GM21723 (cell line): ENCODE results near the gene CST3.

Experiments used
- ATAC-seq: cut with Tn5 transposase; IDR thresholded peaks from one replicate; pipeline ENCODE4 v1.9.1; 2021; ENCODE audit warnings: mild to moderate bottlenecking, moderate library complexity; ENCODE audit not compliant: unreplicated experiment

CST3 gene

DNA sequence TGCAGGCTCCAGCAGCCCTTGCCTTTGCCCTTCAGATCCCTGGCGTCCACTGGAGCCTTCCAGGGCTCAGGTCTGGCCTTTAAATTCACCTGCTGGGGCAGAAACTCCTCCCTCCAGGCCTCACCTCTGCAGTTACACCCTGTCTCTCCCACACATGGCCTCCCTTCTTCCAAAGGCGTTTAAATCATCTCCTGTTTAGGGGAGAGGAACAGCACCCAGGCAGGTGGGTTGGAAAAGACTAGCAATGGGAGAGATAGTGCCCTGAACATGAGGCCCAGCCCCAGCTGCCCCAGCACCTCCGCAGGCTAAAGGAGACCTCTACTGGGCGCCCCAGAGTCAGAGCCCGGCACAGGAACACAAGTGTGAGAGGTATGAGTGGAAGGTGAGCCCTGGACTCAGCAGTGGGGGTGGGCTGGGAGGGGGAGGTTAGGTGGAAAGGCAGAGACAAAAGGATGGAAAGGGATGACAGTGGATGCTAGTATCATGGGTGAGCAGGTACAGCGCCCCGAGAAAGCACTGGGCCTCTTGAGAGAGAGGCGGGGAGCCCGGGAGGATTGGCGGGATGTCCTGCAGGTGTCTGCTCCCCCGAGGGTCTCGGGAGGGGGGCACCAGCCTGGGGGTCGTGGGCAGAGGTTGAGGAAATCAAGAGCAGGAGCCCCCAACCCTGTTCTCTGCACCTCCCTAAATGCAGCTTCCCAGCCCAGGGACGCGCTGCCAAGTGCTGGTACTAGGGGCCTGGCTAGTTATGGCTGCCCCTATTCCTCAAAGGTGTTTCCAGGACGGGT lies 31.7 kb downstream of the CST3 start, which contains the start of gene CST9:
Gene CST9, minus strand, starts transcription at position 51 of the 785 bp plus-strand sequence. CDS start 53 bp downstream, outside the sequence.
- no peak for ATAC-seq

DNA sequence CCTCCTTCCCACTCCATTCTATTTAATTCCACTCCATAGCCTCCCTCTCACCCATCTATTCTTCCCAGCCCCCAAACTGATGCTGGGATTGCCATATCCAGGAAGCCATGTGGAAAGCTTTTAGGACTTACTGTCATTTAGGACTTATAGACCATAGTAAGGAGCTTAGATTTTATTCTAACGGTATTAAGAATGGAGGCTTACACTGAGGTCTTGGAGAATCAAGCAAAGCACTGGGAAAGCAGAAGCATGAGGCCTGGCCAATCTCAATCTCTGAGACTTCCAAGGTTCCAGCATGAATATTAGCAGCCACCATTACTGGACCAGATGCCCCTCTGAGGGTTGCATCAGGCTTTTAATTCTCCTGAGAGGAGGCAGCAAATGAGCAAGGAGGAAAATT lies 33.4 kb downstream of the CST3 start:
- ATAC-seq: no peak

DNA sequence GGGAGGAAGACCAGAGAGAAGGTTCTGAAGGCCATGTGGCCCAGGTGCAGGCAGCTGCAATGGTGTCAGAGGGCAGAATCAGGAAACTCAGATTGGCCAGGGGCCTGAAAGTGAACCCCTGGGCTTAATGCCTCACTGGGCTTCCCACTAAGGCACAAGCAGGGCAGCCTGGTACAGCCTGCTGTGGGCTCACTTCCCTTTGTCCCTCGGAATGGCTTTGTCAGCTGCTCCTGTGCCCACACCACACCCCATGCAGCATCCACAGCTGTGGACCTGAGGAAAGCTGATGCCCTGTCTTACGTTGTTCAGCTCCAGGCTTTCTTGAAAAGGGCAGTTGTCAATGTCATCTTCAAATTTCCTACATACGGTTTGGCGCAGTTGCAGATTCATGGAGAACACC lies 34.4 kb downstream of the CST3 start:
- no peak for ATAC-seq

DNA sequence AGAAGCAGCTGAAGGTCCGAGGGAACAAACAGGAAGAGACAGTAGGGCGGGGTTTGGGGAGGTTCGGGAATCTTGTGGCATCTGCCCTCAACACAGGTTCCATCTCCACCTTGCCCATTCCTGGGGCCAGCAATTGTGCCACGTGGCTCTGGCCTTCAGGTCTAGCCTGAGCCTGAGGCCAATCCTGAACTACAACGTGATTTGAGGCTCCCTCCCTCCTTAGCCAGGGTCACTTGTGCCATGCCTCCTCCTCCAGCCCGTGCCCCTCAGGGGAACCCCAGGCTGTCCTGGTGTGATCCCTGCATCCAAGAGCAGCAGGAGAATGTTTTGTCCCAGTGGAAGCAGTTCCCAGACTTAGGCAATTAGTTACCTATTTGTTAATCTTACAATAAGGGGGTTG lies 35.1 kb downstream of the CST3 start:
- ATAC-seq: no peak

DNA sequence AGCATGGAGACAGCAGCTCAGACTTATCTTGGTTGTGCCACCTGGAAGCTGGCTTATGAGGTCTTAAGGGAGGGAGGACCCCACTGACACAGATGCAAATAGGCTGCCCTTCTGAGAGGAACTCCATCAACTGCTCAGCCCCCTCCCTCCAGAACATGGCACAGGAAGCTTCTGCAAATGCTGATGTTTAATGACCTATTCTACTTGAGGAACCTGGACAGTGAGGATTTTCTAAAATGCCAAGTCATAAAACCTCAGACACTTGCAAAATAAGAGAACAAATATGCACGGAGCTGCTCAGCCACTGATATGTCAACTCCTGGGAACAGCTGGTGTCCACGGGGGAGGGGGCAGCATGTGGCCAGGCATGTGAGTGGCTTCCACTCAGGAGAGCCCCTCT lies 35.5 kb downstream of the CST3 start:
- ATAC-seq: no peak

DNA sequence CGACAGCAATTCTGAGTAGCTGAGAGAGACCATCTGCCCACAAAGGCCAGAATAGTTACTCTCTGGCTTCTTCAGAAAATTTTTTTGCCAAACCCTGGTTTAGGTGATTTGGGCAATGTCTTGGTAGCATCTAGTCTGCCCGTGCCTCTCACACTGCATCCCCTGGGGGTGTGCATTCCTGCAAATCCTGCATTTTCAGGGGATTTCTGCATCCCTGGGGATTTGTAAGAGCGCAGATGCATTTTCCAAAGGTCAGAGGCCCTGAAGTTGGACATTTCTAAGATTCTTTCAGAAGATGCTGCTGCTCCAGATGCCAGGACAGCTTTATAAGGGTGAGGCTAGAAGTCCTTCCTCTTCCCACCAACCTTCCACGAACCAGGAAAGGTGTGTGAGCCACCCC lies 36.0 kb downstream of the CST3 start:
- ATAC-seq: no peak

DNA sequence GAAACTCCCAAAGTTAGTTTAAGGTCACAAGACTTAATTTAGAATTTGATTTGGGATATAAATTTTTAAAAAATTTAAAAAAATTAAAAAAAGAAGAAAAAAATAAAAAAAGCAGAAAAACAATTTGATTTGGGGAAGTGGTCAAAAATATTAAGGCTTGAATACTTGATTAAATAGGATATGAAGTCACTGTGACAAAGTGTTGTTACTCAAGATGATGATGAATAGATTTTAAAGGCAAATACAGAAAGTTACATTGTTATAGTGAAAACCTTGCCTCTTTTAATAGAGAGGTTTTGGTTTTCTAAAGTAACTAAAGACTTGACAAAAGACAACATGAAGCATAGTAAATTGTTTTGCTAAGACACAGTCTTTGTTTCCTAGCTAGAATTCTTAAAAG lies 39.3 kb downstream of the CST3 start:
- ATAC-seq: no peak

DNA sequence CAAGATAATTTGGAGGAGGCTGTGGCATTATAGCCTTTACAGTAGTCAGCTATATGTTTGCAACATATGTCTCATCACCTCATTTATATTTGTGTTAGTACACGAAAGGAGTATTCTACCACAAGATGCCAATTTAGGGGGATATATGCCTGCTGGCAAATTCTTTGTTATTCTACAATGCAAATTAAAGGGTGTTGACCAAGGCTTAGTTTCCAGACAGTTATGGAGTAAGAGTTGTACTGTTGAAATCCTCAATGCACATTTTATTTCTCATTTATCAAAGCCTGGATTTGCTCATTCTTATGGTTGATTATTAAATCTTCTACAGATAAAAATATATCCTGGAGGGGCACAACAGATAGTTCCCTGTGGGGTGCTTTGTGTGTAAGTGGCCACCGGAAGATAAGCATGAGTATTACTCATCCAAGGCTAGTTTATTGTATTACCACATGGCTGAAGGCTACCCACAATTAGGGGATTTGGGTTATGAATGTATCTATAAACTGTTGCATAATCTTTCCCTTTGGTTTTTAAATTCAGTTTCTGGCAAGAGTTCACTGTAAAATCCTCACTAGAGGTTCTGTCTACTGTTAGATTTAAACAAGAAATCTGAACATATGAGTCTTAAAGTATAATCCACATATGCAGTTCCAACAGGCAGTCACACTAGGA lies 41.0 kb downstream of the CST3 start:
- ATAC-seq: no peak

DNA sequence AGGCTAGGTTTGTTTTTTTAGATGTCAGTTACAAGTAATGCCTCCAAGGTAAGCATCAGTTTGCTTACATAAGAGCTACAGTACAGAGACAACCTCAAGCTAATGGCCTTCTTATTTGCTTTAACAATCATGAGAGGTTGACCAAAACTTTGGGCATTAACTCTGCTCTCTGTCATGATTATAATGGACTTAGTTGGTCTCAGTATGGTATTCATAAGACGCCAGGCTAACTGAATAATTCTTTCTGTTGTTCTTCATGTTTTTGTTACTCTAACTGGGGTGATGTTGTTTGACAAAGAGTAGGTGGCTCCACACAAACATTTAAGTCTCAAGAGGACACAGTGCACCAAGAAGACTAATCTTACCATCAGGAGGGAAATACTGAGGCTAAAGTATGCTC lies 41.8 kb downstream of the CST3 start:
- ATAC-seq: no peak

DNA sequence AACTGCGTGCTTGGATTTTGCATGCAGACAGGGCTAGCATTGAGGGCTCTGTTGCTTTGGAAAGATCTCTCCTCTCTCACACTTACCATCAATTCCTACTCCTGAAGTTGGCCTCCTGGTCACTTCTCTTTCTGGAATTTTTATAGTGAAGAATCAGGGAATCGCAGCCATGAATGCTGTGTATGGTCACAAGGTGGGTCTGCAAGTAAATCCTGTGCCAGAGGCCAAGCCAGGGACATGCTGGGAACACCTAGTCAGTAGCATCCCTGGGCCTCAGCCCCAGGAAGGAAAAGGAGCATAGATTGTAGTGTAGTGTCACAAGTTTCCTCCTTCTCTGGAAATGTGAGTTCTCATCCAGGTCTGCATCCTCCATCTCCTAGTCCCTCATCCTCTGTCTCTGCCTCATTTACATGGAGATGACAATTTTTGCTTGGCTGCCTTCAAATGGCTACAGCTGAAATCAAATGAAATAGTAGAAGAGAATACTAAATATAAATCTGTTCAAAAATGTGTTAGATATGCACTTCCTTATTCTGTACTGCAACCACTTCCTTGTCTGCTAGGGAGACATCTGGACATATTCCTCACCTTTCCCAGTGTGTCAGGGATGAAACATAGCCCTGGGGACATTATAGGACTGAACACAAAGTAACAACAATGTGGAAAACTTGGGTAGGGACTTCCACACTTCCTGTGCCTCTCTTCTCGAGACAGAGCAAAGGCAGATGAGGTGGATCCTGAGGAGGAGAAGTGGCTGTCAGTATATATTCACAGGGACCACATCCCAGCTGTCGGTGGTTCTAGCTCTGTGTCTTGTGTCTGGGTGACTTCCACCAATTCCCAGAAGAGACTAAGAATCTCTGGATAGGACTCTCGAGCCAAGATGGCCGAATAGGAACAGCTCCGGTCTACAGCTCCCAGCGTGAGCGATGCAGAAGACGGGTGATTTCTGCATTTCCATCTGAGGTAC lies 49.0 kb downstream of the CST3 start:
- no peak for ATAC-seq

DNA sequence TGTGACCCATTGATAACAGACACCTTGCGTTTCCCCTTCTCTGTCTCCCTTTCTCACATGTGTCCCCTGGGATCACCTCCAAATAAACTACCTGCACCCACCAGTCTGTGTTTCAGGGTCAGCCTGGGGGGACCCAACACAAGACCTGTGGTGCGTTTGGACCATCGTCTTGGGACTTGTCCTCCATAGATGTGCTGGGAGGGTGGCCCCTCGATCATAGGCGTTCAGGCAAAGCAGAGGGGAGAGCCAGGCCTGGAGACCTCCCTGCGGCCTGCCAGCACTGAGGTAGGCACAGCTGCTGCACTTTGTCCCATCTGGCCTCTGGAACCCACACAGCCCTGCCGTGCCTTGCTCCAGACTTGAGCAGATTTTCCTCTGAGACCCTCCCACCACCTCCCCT lies 50.1 kb downstream of the CST3 start:
- ATAC-seq: no peak

DNA sequence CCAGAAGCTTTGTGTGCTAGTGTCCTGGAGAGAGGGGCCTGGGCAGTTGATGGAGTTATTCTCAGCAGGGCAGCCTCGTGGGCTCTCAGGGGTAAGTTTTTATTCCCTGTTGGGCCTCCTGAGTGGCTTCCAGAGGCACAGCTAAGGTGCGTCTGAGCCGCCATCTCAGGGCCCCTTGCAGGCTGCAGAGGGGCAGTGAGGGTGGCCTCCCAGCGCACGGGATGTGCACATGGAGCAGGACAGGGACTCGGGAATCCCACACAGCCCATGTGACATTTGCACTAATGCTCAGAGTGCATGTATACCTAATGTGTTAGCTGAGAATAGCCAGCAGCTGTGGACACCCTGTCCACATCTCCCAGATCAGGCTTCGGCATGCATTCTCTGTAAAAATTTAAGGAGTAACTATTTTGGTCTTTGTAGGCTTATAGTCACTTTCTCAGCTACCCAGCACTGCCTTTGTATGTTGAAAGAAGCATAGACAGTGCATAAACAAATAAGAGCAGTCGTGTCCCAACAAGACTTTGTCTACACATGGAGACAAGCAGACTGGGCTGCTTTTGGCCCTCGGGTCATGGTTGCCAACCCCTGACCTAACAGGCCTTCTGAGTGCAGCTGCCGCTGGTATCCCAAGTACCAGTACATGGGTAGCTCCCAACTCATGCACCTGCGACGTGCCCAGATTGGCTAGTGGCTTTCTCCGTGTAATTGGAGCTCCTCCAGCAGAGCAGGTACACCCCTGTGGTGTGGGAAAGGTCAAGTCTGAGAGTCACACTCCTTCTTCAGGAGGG lies 50.8 kb downstream of the CST3 start:
- no peak for ATAC-seq

DNA sequence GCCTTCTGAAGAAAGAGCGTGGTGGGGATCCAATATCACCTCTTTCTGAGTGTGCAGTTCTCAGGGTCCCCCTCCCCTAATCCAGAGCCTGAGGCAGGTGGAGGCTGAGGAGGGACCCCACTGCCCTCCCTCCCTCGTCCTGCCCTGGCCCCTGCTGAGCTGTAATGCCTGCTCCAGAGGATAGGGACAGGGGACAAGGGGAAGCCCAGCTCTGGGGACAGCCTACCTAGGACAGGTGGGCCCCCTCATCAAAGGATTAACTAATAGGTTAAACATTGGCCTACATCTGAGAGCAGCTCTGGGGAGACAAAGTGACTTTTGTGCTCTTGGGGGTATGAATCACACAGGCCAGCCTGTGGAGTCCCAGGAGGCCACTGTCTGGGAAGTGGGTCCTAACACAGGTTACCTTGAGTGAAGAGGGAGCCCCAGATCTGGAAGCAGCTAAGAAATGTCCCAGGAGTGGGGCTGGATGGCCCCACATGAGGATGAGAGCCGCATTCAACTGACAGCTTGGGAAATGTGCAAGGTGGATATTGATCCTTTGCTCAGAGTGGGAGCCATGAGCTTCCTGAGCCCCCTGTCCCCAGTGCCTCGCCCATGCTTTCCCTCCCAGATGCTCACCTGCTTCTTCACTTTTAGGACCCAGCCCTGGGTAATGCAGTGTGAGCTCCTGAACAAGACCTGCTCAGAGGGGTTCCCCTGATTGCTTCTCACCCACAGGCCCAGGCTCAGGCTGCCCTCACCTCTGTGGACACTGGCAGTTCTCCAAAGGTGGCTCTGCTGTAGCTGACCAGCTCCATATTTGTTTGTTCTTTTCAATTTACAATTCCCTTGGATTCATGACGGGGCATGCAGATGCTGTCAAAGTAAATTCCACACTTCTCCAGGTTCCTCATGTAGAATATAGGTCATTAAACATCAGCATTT lies 51.7 kb downstream of the CST3 start:
- ATAC-seq: no peak

DNA sequence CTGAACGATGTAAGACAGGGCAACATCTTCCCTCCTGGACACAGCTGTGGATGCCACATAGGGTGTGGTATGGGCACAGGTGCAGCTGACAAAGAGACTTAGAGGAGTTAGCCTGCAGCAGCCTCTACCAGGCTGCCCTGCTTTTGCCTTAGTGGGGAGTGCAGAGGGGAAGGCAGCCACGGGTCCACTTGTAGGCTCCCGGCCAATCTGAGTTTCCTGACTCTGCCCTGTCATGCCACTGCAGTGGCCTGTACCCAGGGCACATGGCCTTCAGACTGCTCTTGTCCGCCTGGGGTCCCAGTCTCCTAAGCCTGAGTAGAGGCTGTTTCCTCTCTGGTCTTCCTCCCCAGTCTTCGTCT lies 52.3 kb downstream of the CST3 start:
- no peak for ATAC-seq

DNA sequence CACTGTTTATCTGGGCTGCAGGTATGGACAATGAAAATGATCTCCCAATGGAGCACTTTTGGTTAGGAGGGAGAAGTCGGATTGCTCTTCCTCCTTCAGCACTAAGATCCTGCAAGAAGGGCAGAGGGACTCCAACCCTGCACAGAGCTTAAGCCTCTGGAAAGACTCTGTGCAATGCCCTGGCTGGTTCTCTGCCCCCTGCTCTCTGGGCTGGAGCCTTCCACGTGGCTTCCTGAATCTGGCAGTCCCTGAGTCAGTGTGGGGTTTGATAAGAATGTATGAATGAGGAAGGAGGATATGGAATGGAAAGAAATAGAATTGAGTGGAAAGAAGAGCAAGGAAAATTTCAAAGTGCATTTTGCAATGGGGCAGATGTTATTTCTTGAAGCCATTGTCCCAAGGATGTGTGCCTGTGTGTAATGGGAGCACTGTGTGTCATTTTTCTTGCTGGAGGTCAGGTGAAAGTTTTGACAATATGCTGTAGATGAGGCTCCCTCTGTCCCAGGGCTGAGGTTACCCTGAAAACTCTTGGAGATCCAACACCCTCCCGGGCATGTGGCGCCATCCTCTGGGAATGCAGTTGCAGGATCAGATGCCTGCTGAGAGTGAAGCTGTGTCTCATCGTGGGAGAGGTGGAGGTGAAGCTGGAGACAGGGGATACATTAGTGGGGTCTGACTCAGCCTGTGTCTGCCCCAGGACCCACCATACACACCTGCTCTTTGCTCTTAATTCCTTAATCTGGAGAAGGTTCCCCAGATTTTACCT lies 53.1 kb downstream of the CST3 start:
- ATAC-seq: no peak
